Right renal cortex interstitium (tissue), 3 donors: ENCODE measurements around the gene LCP1. TPM values are rescaled to one million over a fixed set of nuclear protein-coding genes. Genes with fewer than 3 reads are reported as not detected.

ENCODE experiments used
- DNase-seq, 3 donors: peaks; one replicate each; pipeline ENCODE4 v3.0.0-alpha.2; 2013; ENCODE audit warnings: low read depth in 3 of 3, low spot score in 2 of 3
- polyA plus RNA-seq, 3 donors: library from polyadenylated mRNA; unstranded; fragments of 120-200 nt; gene quantifications; one replicate each; pipeline ENCODE4 v1.2.1, GENCODE V29; 2013; ENCODE audit not compliant: insufficient read length in 3 of 3

LCP1 gene
- polyA plus RNA-seq, 3 donors: 12.2 to 13.1 (median 12.5) TPM

DNA sequence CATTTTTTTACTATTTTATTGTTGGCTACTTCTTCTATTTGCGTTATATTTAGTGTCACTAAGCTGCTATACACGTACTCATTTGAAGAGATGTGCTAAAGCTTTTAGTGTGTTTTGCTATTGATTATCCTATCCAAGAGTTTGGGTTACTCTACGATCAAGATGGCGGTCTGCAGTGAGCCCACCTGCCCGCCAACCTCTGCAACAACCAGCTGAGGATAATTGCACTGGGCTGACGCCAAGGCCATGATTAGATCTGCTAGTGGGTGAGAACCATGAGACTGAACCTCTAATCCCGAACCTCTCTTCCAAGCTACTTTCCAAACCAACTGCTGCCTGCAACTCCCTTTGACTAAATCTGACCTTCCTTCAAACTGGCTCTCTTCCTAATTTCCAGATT lies 78.9 kb downstream of the LCP1 start:
- DNase-seq: no peak

DNA sequence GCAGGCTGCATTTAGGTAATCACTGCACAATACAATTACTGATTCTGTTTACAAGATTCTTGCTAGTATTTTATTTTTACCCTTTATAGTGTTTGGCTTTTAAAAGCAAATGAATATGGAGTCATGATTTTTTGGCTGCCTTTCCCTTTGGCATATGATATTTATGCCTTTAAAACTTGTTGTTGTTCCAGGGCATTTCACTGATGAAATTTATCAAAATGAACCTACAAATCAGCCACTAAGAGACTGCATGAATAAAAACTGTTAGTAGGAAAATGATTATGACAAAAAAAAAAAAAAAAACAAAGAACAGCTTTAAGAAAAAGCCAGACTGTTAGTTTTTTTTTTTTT lies 79.7 kb downstream of the LCP1 start:
- DNase-seq: no peak

GRCh38 chr13:46101484-46102254 lies 80.3 kb downstream of the LCP1 start:
- DNase-seq: no peak

DNA sequence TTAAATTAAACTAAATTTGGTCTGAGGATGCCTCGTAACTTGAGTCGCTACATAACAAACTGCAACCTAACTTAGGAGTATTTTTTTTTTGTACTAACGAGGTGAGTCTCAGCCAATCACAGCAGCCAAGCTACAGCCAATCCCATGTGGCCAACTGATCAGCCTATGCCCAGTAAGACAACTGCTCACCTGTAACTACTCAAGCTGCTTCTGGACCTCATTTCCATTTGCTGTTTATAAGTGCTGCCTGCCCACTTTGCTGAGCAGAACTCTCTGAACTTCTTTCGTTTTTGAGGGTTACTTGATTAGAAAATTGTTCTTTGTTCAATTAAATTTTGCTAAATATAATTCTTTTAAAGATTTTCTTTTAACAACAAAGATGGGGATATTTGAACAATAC lies 81.0 kb downstream of the LCP1 start:
- no peak for DNase-seq

- DNase-seq: no peak
Observed at GRCh38 chr13:46100191-46100815, 81.7 kb downstream of the LCP1 start.

DNA sequence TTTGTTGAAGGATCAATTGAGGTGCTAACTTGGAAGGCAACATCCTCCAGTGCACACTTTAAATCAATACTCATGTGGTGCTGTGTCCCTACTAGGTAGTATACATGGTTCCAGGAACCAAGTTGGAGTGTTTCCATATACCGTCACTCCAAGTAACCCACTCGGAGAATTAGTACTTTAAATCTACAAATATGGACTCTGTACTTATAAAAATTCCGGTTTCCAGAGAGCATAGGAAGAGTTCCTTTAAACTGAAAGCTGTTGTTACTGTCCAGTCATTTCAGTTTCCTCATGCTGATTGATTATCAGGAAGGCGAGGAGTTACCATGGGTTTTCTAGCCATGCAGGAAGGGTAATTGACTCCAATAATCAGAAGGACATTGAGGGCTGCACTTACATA lies 84.3 kb downstream of the LCP1 start:
- DNase-seq: no peak

GRCh38 chr13:46097015-46097414 lies 85.0 kb downstream of the LCP1 start:
- no peak for DNase-seq

DNA sequence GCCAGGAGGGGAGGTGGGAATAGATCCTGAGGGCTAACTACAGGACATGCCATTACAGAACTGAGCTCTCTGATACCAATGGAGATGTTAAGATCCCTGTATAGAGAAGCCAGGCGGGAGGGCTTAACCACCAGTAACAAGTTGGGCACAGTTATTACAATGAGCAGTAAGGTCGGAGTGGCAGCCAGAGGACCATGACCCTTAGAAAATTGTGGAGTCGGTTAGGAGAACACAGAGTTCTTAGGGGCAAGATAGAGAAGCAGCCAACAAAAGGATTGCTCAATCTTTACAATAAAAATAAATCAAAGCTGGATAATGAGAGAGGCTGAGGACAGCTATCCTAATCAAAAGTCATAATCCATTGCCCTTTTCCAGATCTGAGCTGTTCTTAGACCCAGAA lies 87.5 kb downstream of the LCP1 start:
- DNase-seq: no peak

- no peak for DNase-seq
Observed at GRCh38 chr13:46088821-46089562, 93.0 kb downstream of the LCP1 start.

- no peak for DNase-seq
Observed at GRCh38 chr13:46087481-46087880, 94.5 kb downstream of the LCP1 start.

- DNase-seq: no peak
Observed at GRCh38 chr13:46086985-46087384, 95.0 kb downstream of the LCP1 start.

- no peak for DNase-seq
Observed at GRCh38 chr13:46086421-46086922, 95.5 kb downstream of the LCP1 start.

- no peak for DNase-seq
Observed at GRCh38 chr13:46085737-46086136, 96.2 kb downstream of the LCP1 start.

DNA sequence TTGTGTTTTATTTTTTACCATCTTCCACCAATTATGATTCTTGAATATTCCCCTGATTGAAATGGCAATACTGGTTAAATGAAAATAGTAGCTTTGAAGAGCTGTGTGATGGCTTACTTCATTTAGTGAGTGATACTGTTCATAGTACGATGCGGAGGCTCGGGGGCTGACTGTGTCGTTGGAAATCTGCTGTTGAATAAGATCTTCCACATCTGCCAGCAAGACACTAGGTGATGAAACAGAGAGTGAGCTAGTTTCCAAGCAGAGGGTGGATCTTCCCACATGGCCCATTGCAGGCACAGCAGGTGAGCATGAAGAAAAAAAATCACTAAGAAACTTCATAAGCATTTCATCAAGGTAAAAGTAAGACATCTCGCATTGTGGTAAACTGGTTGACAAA lies 99.7 kb downstream of the LCP1 start:
- DNase-seq: no peak

DNA sequence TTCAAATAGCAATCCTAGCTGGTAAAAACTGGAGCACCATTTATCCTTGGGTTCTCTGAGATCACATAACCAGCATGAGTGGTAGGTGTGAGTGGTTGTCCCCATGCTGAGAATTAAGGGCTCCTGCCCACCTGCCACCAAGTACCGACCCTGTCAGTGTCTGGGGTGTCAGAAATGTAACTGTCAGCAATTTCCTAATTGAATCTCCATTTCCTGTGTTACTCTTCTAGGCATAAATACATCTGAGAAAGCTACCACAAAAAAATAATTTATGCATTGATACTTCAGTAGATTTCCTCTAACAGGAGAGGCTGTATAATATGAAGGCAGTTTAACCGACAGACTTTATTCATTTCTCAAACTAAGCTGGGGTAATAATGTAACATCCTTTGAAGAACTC lies 102.2 kb downstream of the LCP1 start:
- no peak for DNase-seq

GRCh38 chr13:46077265-46077664 lies 104.7 kb downstream of the LCP1 start:
- DNase-seq: no peak

GRCh38 chr13:46076827-46077226 lies 105.2 kb downstream of the LCP1 start:
- no peak for DNase-seq

Other genes starting within 250 kb of the LCP1 start
- gene ZC3H13, start 129.4 kb downstream of the LCP1 start, polyA plus RNA-seq: 10 to 100 TPM; 70.1 to 83.0 (median 73.2) TPM
- gene CPB2, start 77.1 kb downstream of the LCP1 start, polyA plus RNA-seq: under 1 TPM; 0.15 to 0.19 (median 0.18) TPM
- under 1 TPM; 0.08 to 0.39 (median 0.11) TPM for gene LRRC63, start 29.8 kb upstream of the LCP1 start, polyA plus RNA-seq
- gene RUBCNL, start 205.1 kb upstream of the LCP1 start, polyA plus RNA-seq: 1 to 10 TPM; 1.9 to 2.5 (median 2.3) TPM